NCI-H2227 treated with DMSO at 0.1 percent for 48 hours (cell line): ENCODE results near the gene PCYT2.
"Not testable (repeated sequence)": the region's sequence is repeated elsewhere in the genome, so short reads cannot be mapped to it uniquely, and the experiment has no call there.

Experiments
- DNase-seq: peaks from one replicate; lab custom pipeline; 2025; lab: John Stamatoyannopoulos, UW

The PCYT2 gene

GRCh38 chr17:81927152-81927652 lies 16.0 kb upstream of the PCYT2 start:
- DNase-seq, result no peak

- no peak for DNase-seq
Observed at GRCh38 chr17:81926451-81927151, 15.4 kb upstream of the PCYT2 start.

GRCh38 chr17:81925860-81926450 lies 14.8 kb upstream of the PCYT2 start:
- no peak for DNase-seq

- no peak for DNase-seq
Observed at GRCh38 chr17:81924557-81925532, 13.6 kb upstream of the PCYT2 start.

- DNase-seq, result peak; percentile 29
Observed at GRCh38 chr17:81923302-81924260, 12.4 kb upstream of the PCYT2 start.

GRCh38 chr17:81922566-81923301 lies 11.5 kb upstream of the PCYT2 start:
- DNase-seq, result no peak

- DNase-seq, result no peak
Observed at GRCh38 chr17:81921996-81922565, 10.9 kb upstream of the PCYT2 start.

GRCh38 chr17:81921537-81921862 lies 10.3 kb upstream of the PCYT2 start:
- DNase-seq, result no peak

- no peak for DNase-seq
Observed at GRCh38 chr17:81920612-81921536, 9.7 kb upstream of the PCYT2 start.

- no peak for DNase-seq
Observed at GRCh38 chr17:81918832-81919545, 7.8 kb upstream of the PCYT2 start.

GRCh38 chr17:81918333-81918669 lies 7.1 kb upstream of the PCYT2 start:
- not testable (repeated sequence) for DNase-seq

- DNase-seq, result peak; percentile 64
Observed at GRCh38 chr17:81917565-81918332, 6.5 kb upstream of the PCYT2 start, which contains the start of gene SIRT7. TSS of gene SIRT7 (minus strand) at chr17:81918176. CDS start at chr17:81918131, 45 bp downstream.

GRCh38 chr17:81916234-81917001 lies 5.2 kb upstream of the PCYT2 start:
- DNase-seq, result no peak

GRCh38 chr17:81915331-81915730 lies 4.1 kb upstream of the PCYT2 start:
- DNase-seq, result no peak

- DNase-seq, result no peak
Observed at GRCh38 chr17:81914103-81914850, 3.1 kb upstream of the PCYT2 start.

GRCh38 chr17:81913394-81914102 lies 2.3 kb upstream of the PCYT2 start:
- no peak for DNase-seq
